Stimulated activated CD4-positive, alpha-beta T cell treated with anti-CD3 and anti-CD28 coated beads, Interleukin-1b, Interleukin-23, amount 100 ng/mL, for 4 hours (primary cell): Measurements from ENCODE around the gene TIE1.

Experiments
- DNase-seq, 2 donors: peaks; one replicate each; pipeline ENCODE4 v3.0.0-alpha.2; 2020; ENCODE audit warnings: low read depth in 2 of 2

Gene TIE1

GRCh38 chr1:43338001-43338400 lies 37.2 kb downstream of the TIE1 start:
- DNase-seq = no peak

GRCh38 chr1:43339584-43340232 lies 38.9 kb downstream of the TIE1 start:
- DNase-seq = no peak

DNA sequence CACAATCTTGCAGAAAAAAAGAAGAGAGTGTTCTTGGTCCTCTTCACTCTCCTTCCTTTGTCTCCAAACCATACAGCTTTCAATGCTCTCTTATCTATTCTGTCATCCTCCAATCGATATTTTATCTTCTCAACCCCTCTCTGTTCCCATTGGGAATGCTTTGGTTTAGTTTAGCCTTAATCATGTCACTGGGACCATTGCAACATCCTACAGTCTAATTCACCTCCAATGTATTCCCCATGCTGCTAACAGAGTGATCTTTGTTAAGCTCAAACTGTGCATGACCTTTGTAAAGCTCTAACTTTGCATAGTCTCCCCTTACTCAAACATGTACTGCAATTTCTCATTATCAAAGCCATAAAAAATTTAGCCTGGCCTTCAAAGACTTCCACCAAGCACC lies 39.8 kb downstream of the TIE1 start:
- no peak for DNase-seq

DNA sequence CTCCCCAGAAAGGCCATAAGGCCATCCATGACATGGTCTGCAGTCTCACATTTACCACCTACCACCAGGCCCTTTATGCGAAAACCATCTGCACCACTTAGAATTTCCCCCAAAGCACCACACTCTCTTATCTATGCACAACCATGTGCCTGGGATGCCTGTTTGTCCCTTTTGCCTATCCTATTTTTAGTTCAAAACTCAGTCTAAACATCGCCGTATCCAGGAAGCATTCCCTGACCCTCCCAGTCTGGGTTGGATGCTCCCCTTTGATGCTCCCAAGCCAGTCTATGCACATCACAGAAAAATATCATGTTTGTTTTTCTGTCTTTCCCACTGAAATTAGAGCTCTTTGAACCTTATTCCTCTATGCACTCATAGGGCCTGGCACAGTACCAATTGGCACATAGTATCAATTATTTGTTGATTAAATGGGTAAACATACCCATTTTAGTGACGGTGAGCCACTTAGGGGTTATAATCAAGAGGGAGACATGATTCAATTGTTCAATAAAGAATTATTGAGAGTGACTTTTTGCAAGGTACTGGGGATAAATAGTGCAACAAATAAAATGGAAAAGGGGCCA lies 43.6 kb downstream of the TIE1 start:
- DNase-seq = no peak

DNA sequence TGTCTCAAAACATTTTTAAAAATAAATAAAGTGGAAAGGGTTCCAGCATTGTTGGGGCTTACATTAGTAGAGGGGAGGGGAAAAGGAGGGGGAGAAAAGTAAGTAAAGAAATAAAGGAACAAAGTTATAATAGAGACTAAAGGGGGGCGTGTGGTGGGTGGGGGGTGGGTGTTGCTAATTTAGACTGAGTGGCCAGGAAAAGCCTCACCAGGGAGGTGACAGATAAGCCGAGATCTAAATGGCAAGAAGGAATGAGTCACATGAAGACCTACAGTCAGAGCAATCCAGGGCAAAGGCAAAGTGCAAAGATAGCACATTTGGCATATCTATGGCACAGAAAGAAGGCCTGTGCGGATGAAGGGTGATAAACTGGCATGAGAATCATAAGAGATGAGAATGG lies 44.3 kb downstream of the TIE1 start:
- no peak for DNase-seq

DNA sequence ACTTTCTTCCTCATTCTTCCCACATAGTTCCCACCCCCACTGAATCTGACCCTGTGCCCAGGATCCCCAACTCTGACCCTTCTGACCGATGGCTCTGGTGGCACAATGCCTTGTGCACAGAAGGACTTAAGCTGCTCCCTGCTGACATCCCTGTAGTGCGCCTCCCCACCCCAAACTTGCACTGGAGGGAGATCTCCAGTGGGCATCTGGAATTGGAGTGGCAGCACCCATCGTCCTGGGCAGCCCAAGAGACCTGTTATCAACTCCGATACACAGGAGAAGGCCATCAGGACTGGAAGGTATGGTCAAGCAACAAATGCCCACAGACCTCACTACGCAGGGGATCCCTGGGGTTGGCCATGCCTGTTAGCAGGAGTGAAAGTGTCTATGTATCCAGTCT lies 45.9 kb downstream of the TIE1 start:
- no peak for DNase-seq

DNA sequence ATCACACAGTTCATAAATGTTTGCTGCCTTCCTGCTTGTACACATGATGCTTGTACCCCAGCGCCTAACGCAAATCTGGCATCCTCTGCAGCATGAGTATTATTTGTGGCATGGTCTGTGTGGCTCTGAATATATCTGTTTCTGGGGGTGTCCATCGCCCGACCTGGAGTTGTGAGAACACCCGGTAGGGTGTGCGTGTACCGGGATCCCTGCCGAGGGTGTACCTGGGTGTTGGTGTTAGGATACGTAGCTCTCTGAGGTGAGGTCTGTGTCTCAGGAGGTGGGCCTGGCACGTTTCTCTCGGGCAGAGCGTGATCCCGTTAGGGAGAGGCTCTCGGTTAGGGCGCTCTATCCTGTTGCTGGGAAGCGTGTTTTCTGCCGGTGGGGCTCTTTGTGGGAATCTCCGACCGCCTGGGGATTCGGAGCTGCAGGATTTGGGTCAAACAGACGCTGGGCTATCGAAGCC lies 47.6 kb downstream of the TIE1 start:
- no peak for DNase-seq

DNA sequence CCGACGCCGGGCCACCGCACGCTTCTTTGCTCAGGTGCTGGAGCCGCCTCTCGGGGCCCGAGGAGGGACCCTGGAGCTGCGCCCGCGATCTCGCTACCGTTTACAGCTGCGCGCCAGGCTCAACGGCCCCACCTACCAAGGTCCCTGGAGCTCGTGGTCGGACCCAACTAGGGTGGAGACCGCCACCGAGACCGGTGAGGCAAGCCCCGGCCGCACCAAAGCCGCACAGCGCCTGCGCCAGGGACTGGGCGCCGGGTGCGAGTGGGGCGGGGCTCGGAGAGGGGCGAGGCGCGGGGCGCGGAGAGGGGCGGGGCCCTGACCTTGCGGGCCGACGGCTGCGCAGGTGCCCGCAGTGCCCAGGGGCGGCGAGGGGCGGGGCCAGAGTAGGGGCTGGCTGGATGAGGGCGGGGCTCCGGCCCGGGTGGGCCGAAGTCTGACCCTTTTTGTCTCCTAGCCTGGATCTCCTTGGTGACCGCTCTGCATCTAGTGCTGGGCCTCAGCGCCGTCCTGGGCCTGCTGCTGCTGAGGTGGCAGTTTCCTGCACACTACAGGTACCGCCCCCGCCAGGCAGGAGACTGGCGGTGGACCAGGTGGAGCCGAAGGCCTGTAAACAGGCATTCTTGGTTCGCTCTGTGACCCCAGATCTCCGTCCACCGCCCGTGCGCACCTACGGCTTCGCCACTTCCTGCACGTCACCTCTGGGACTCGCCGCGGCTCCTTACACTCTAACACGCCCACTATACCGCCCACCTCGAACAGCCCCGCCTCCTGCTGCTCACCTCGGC lies 48.2 kb downstream of the TIE1 start:
- peak; percentile 27 to 29 for DNase-seq

GRCh38 chr1:43349594-43350306 lies 49.0 kb downstream of the TIE1 start:
- no peak for DNase-seq

- no peak for DNase-seq
These were observed 50.2 kb downstream of the TIE1 start for GRCh38 chr1:43350976-43351375.

DNA sequence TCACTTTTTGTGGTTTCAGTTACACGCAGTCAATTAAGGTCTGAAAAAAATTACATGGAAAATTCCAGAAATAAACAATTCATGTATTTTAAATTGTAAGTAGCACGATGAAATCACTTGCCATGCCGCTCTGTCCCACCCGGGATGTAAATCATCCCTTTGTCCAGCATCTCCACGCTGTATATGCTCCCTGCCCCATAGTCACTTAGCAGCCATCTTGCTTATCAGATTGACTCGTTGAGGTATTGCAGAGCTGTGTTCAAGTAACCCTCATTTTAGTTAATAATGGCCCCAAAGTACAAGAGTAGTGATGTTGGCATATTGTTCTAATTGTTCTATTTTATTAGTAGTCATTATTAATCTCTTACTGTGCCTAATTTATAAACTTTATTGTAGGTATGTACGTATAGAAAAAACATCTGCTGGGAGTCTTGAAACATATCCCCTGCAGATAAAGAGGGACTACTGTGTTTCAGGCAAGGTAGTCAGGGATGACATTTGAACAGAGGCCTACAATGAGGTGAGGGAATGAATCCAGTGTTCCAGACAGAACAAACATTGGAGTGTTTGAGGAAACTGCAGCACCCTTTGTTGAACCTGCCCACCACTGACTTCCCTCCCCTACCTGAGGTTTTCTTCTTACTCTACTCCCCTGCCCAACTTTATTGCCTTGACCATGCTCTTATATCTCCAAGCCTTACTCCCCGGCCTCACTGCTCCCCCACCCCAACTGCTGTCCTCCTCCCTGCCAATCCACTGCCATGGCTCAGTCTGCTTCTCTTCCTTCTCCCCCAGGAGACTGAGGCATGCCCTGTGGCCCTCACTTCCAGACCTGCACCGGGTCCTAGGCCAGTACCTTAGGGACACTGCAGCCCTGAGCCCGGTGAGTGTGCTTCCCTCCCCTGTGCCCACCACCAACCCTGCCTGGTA lies 50.9 kb downstream of the TIE1 start:
- DNase-seq = no peak

- DNase-seq = no peak
These were observed 51.5 kb downstream of the TIE1 start for GRCh38 chr1:43352351-43352705.

DNA sequence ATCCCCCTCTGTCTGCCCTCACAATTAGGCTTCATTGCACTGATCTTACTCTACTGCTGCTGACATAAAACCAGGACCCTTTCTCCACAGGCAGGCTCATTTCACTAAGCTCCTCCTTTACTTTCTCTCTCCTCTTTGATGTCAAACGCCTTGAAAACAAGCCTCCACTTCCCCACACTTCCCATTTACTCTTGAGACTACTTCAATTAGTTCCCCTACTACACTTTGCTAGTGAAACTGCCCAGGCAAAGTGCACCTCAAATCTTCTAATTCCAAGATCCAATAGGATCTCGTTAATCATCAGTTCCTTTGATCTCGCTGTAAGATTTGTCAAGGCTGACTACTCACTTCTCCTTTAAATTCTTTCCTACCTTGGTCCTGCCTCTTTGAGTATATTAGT lies 52.1 kb downstream of the TIE1 start:
- no peak for DNase-seq

GRCh38 chr1:43354471-43354870 lies 53.7 kb downstream of the TIE1 start:
- DNase-seq = no peak

DNA sequence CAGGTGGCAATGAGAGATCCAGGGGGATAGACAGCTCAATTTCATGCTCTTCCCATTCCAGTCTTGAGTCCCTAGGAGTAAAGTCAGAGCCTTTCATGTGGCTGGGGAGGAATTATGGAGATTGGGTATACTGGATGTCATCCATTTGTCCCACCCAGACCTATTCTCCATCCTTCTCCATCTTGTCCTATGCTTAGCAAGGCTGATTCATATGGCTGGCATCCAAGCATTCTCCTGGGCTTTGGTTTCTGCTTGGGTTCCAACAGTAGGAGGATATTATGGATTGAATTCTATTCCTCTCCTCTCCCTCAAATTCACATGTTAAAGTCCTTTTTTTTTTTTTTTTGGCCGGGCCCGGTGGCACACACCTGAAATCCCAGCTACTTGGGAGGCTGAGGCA lies 54.2 kb downstream of the TIE1 start:
- no peak for DNase-seq

GRCh38 chr1:43357251-43357650 lies 56.5 kb downstream of the TIE1 start:
- no peak for DNase-seq

DNA sequence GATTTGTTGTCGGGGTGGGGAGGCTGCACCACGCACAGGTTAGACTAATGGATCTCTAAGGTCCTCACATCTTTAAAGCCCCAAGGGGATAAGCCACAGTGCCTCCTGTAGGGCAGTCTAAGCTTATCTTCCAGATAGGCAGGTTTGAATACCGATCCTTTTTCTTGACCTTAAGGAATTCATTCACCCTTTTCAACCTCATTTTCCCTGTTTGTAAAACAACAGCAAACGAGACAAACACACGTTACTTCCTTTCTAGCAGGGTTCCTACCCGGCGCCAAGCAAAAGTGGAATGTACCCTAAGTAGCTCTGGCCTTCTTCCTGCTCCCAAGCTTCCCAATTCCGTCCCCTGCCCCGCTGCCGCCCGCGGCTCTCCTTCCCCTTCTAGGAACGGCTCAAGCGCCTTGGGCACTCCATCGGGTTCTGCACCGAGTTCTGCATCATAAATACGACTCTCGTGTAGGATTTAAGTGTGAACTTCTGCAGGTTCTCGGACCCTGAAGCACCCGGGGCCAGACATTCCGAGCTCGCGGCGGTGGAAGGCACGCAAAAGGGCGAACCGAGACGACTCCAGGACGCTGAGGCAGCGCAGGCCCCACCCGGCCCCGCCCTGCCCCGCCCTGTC lies 57.5 kb downstream of the TIE1 start:
- no peak for DNase-seq

DNA sequence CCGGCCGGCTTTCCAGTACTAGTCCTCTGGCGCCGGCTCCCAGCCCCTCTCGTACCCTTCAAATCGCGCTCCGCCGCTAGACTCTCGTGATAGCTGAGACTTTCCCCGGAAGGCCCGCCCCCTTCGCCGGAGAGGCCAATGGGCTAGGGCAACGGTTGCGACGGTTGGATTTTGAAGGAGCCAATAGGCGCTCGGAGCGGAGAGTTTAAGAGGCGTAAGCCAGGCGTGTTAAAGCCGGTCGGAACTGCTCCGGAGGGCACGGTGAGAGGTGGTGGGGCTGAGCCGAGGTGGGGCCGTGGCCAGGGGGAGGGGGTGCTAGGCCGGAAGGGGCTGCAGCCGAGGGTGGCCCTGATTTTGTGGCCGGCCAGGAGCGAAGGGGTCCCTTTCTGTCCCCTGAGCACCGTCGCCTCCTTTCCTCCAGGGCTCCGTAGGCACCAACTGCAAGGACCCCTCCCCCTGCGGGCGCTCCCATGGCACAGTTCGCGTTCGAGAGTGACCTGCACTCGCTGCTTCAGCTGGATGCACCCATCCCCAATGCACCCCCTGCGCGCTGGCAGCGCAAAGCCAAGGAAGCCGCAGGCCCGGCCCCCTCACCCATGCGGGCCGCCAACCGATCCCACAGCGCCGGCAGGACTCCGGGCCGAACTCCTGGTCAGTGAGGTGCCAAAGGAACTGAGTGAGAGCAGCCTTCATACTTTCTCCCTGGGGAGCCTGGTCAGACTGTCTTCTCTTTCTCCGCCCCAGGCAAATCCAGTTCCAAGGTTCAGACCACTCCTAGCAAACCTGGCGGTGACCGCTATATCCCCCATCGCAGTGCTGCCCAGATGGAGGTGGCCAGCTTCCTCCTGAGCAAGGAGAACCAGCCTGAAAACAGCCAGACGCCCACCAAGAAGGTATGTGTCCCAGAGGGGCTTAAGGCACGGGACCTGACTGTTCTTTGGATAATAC lies 58.2 kb downstream of the TIE1 start, which contains the start of gene CDC20:
CDC20 (plus strand) TSS at position 236 of the 948 bp plus-strand sequence; CDS start at position 471, 235 bp downstream.
- DNase-seq = peak; percentile 95 to 98

GRCh38 chr1:43359696-43360095 lies 58.9 kb downstream of the TIE1 start:
- DNase-seq = no peak

DNA sequence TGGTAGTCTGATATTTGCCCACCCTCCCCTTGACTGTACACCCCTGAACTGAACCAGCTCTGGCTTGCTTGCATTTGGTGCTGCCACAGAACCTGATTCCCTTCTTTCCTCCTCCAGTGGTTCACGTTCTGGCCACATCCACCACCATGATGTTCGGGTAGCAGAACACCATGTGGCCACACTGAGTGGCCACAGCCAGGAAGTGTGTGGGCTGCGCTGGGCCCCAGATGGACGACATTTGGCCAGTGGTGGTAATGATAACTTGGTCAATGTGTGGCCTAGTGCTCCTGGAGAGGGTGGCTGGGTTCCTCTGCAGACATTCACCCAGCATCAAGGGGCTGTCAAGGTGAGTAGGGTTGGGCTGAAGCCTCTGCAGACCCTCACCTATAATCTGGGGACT lies 59.8 kb downstream of the TIE1 start:
- no peak for DNase-seq
